A549 treated with dexamethasone at 1 μM for 4 hours (cell line): Measurements from ENCODE around the gene TMEM81. TPM values are rescaled to one million over a fixed set of nuclear protein-coding genes. Genes with fewer than 3 reads are reported as not detected.

Source experiments
- total RNA-seq: library from RNA; stranded (reverse); fragments of 200-300 nt; extraction: Qiagen RNA extraction; gene quantifications from 5 replicates; pipeline ENCODE4 v1.2.3, GENCODE V29; 2022

Gene TMEM81
- total RNA-seq = 1.6 to 3.0 TPM (median 2.3 TPM) in 5 replicates

GRCh38 chr1:205084360-205084759, at the start of gene TMEM81:
Gene TMEM81 (minus strand): TSS chr1:205084460. CDS start chr1:205084320, 140 bp downstream.

GRCh38 chr1:205121660-205122488, 37.6 kb upstream of the TMEM81 start, which contains the start of gene RBBP5:
Gene RBBP5 (minus strand): TSS chr1:205121978. CDS start chr1:205121873, 105 bp downstream.

GRCh38 chr1:205042911-205043806, 41.1 kb downstream of the TMEM81 start, which contains the start of gene CNTN2:
Gene CNTN2 (plus strand): TSS chr1:205043212. CDS start chr1:205053186, 9,974 bp downstream.

Other genes starting within 250 kb of the TMEM81 start
- 0.70 to 1.3 TPM (median 1.1 TPM) in 5 replicates for gene NFASC, start 213.6 kb downstream of the TMEM81 start, total RNA-seq
- gene CNTN2, start 41.2 kb downstream of the TMEM81 start, total RNA-seq = 0.06 to 0.07 TPM (median 0.06 TPM) in 4 of 5 replicates, not detected in the other
- gene RBBP5, start 37.5 kb upstream of the TMEM81 start, total RNA-seq = 11.6 to 15.1 TPM (median 13.6 TPM) in 5 replicates
- gene DSTYK, start 127.2 kb upstream of the TMEM81 start, total RNA-seq = 6.8 to 9.7 TPM (median 8.5 TPM) in 5 replicates
- gene TMCC2, start 143.5 kb upstream of the TMEM81 start, total RNA-seq = 1.2 to 1.7 TPM (median 1.5 TPM) in 5 replicates
- 20.1 to 28.2 TPM (median 26.9 TPM) in 5 replicates for gene NUAK2, start 237.3 kb upstream of the TMEM81 start, total RNA-seq